22Rv1 (cell line): ENCODE data around the gene CARNS1.

Experiments
- H3K27ac ChIP-seq: fragments of 450-650 bp; 2 replicates; pipeline ENCODE4 v1.5.1; 2017
- CTCF ChIP-seq: fragments of 450-650 bp; IDR thresholded peaks from 2 replicates; pipeline ENCODE4 v1.5.1; 2017; ENCODE audit warnings: mild to moderate bottlenecking
- ZFX ChIP-seq: fragments of 450-650 bp; IDR thresholded peaks from 2 replicates; pipeline ENCODE4 v1.6.1; 2017; ENCODE audit warnings: antibody characterized with exemption, borderline replicate concordance

CARNS1 gene

DNA sequence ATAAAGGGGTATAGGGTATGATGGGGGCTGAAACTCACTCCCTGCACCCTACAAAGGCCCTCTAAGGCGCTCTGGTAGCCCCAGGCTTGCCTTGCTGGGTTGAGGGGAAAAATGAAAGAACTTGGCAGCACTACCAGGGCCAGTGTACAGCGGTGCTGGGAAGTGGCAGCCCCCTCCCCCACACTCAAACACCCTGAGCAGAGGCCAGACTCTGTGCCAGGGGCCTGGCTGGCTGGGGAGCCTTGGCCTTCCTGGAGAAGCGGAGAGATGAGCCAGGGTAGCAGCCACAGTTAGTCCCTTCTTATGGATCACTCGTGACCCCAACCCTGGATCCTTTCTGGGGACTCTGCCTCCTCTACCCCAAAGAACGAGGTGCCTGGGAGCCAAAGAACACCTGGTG is 50.9 kb downstream of the CARNS1 start:
- peak overlapping the region; percentile 98 for H3K27ac ChIP-seq
- TF ChIP-seq ZFX, result no peak
- TF ChIP-seq CTCF, result no peak

GRCh38 chr11:67466962-67467771 is 51.7 kb downstream of the CARNS1 start:
- peak overlapping the region; percentile 98 for H3K27ac ChIP-seq
- no peak for TF ChIP-seq ZFX
- TF ChIP-seq CTCF, result no peak

DNA sequence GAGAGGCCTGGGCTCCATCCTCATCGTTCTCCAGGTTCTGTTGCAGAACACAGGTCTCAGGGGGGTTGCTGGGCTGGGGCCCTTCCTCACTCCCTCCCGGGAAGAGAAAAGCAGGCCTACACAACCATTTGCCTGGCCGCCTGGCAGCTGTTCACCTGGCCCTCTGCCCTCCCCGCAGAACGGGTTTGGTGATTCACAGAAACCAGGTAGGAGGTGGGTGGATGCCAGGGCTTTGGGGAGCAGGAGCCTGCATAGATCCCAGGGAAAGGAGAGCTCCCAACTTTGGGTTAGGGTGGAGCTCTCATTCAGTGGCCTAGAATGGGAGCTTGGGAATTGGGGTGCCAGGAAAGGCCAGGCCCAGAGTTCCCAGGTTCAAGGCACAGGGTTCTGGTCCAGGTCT is 52.6 kb downstream of the CARNS1 start:
- TF ChIP-seq CTCF, result no peak
- TF ChIP-seq ZFX, result no peak
- peak overlapping the region; percentile 98 for H3K27ac ChIP-seq

DNA sequence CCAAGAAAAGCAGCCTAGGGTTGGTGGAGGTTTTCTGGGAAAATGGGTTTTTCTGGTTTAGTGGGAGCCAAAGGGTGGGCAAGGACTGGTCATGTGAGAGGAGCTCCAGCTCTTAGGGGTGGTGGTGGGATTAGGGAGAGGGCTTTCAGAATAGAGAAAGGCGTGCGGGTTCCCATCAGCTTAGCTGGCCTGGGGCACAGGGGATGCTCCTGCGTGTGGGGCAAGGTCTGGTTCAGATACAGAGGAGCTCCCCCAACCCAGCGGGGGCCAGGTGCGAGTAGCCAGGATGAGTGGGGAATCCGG is 52.9 kb downstream of the CARNS1 start:
- peak overlapping the region; percentile 98 for H3K27ac ChIP-seq
- TF ChIP-seq ZFX (no peak), CTCF (no peak)

DNA sequence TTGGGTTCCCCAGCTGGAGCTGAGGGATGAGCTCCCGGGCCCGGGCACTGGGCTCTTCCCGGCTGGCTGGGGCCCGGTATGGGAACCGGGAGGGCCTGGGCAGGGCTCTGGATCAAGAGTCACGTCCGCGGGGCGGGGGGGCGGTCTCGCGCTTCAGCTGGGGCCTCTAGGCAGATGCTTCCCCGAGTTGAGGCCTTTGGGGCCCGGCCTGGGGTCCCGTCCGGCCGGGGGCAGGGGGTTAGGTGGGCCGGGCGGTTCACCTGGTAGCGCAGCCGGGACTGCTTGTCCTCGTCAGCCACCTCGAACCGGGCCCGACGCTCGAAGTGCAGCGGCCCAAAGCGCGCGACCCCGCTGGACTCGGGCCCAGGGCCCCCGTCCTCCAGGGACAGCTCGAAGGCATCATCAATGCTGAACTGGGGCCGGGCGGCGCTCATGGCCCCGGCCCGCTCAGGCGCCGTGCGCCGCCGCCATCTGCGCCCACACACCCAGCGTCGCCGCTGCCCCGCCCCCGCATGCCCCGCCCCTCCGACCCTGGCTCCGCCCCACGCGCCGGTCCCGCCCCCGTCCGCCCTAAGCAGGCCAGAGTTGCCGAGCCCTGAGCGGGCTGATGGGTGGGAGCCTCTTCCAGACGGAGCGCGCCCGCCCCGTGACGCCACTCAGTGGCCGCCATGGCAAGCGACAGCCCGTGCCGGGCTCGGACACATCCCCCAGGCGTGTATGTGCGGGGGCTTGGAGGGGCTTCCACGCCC is 53.5 kb downstream of the CARNS1 start, which contains the start of gene TMEM134:
TSS of gene TMEM134 (minus strand) at position 493 of the 749 bp plus-strand sequence. CDS start at position 434, 59 bp downstream.
- H3K27ac ChIP-seq, result peak within 1 kb of the TSS; percentile 98
- TF ChIP-seq CTCF (peak; percentile 72), ZFX (no peak)

GRCh38 chr11:67469508-67469811 is 54.0 kb downstream of the CARNS1 start:
- no peak for TF ChIP-seq ZFX
- TF ChIP-seq CTCF, result peak; percentile 40; the same call in 1 of the 2 replicates
- peak overlapping the region; percentile 98 for H3K27ac ChIP-seq

DNA sequence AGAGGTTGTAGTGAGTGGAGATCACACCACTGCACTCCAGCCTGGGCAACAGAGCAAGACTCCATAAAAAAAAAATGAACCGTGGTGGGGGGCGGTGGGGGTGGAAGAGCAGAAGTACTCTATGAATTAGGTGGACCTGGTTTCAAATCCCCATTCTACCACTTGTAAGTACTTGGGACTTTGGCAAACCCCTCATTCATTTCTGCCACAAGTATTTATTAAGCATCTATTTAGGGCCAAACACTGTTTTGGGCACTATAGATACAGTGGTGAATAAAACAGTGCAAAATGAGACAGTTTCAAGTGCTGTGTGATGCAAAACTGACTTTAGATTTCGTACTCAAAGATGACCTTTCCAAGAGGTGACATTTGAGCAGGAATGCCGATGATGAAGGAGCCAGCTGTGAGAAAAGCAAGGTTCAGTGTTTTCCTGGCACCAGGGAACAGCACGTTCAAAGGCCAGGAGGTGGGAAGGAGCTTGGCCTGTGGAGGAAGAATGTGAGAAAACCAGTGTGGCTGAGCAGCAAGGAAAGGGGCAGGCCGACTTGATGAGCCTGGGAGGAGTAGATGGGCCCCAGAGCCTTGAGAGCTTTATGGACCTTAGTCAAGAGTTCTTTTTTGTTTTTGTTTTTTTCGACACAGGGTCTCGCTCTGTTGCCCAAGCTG is 55.0 kb downstream of the CARNS1 start:
- H3K27ac ChIP-seq, result no peak overlapping the region
- TF ChIP-seq CTCF (no peak), ZFX (no peak)
